ENCODE data around the gene MARCHF4. TPM values are rescaled to one million over a fixed set of nuclear protein-coding genes. Genes with fewer than 3 reads are reported as not detected.

Gene MARCHF4
- total RNA-seq, 3 donors from 2014 or later, result 0.22 to 0.29 (median 0.25) TPM

GRCh38 chr2:216345846-216346245, 26.4 kb downstream of the MARCHF4 start:
- H3K4me1 ChIP-seq (ENCODE audit: low read depth), result no peaks in the 10 kb centered on the region
- H3K4me3 ChIP-seq, result no peak overlapping the region
- H3K9me3 ChIP-seq, result no peaks in the 10 kb centered on the region
- DNase-seq, result no peak
- ATAC-seq, result no peak
- intact Hi-C loops (cut with DNase I, micrococcal nuclease), result no loop called here
- no peaks in the 10 kb centered on the region for H3K36me3 ChIP-seq (ENCODE audit: low read depth)
- no peak for TF ChIP-seq CTCF (IDR thresholded peaks at IDR 0.05)

GRCh38 chr2:216344950-216345300, 27.4 kb downstream of the MARCHF4 start:
- no peaks in the 10 kb centered on the region for H3K4me1 ChIP-seq (ENCODE audit: low read depth)
- H3K36me3 ChIP-seq (ENCODE audit: low read depth), result no peaks in the 10 kb centered on the region
- no peak overlapping the region for H3K4me3 ChIP-seq
- no peak for TF ChIP-seq CTCF (IDR thresholded peaks at IDR 0.05)
- H3K9me3 ChIP-seq, result no peaks in the 10 kb centered on the region
- DNase-seq (no peak), ATAC-seq (no peak)
- intact Hi-C loops (cut with DNase I, micrococcal nuclease), result no loop called here

GRCh38 chr2:216344206-216344949, 27.9 kb downstream of the MARCHF4 start:
- no peaks in the 10 kb centered on the region for H3K9me3 ChIP-seq

GRCh38 chr2:216343221-216343980, 28.9 kb downstream of the MARCHF4 start:
- Histone ChIP-seq H3K9me3 (no peaks in the 10 kb centered on the region), H3K36me3 (ENCODE audit: low read depth) (no peaks in the 10 kb centered on the region), H3K4me1 (ENCODE audit: low read depth) (no peaks in the 10 kb centered on the region), H3K4me3 (no peak overlapping the region)
- no peak for ATAC-seq
- intact Hi-C loops (cut with DNase I, micrococcal nuclease), result no loop called here
- no peak for DNase-seq
- TF ChIP-seq CTCF (IDR thresholded peaks at IDR 0.05), result no peak

More at GRCh38 chr2:216344206-216344949, 27.9 kb downstream of the MARCHF4 start:
- Histone ChIP-seq H3K4me3 (no peak overlapping the region), H3K4me1 (ENCODE audit: low read depth) (no peaks in the 10 kb centered on the region), H3K36me3 (ENCODE audit: low read depth) (no peaks in the 10 kb centered on the region)
- ATAC-seq (no peak), DNase-seq (no peak)
- TF ChIP-seq CTCF (IDR thresholded peaks at IDR 0.05), result no peak
- intact Hi-C loops (cut with DNase I, micrococcal nuclease), result no loop called here

GRCh38 chr2:216341121-216341520, 31.2 kb downstream of the MARCHF4 start:
- no peak for DNase-seq

More at GRCh38 chr2:216341121-216341520, 31.2 kb downstream of the MARCHF4 start:
- Histone ChIP-seq H3K9me3 (no peaks in the 10 kb centered on the region), H3K4me3 (no peak overlapping the region), H3K36me3 (ENCODE audit: low read depth) (no peaks in the 10 kb centered on the region), H3K4me1 (ENCODE audit: low read depth) (no peaks in the 10 kb centered on the region)
- no peak for TF ChIP-seq CTCF (IDR thresholded peaks at IDR 0.05)
- intact Hi-C loops (cut with DNase I, micrococcal nuclease), result no loop called here
- ATAC-seq, result no peak
